ENCODE data around the gene TBX15.

- no peak for TF ChIP-seq CTCF (IDR thresholded peaks at IDR 0.05)
- TF ChIP-seq POLR2A (IDR thresholded peaks at IDR 0.05) = no peak
- no peak for TF ChIP-seq POLR2AphosphoS5 (IDR thresholded peaks at IDR 0.05)
Observed at GRCh38 chr1:119032986-119033385, 44.8 kb upstream of the TBX15 start.

Data from gastroesophageal sphincter (tissue), 3 donors.